Uterus (tissue), 2 donors: ENCODE measurements around the gene INPP5B.

ENCODE experiments used
- POLR2A ChIP-seq, 2 donors: fragments of 450-650 bp; IDR thresholded peaks; one replicate each; pipeline ENCODE4 v1.6.1; 2016; ENCODE audit warnings: antibody characterized with exemption in 2 of 2, mild to moderate bottlenecking in 1 of 2, moderate library complexity in 1 of 2
- TF ChIP-seq, protein P1 (sequence below), 4 experiments: fragments of 200-600 bp in 2 of 4; fragments of 450-650 bp in 2 of 4; sonication (generic) in 2 of 4; IDR thresholded peaks; one replicate each; pipeline ENCODE4 v1.5.1; 2016 to 2019; ENCODE audit warnings: antibody characterized with exemption in 4 of 4, mild to moderate bottlenecking in 2 of 4, moderate library complexity in 1 of 4

DNA sequence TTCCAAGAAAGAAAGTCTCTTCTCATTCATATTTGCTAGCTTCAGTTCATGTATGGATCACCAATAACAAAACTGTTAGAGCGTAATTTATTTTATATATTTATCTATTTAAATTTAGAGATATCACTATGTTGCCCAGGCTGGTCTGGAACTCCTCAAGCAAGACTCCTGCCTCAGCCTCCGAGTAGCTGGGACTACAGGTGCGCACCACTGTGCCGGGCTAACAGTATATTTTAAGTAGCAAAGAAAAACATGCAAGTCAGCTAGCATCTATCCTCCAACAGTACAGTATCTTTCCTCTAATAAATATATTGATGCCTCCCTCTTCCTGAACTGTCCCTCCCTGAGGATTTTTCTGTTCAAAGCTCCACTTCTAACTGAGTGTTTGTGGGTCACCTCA, 21.5 kb downstream of the INPP5B start:
- TF ChIP-seq, protein P1, sequence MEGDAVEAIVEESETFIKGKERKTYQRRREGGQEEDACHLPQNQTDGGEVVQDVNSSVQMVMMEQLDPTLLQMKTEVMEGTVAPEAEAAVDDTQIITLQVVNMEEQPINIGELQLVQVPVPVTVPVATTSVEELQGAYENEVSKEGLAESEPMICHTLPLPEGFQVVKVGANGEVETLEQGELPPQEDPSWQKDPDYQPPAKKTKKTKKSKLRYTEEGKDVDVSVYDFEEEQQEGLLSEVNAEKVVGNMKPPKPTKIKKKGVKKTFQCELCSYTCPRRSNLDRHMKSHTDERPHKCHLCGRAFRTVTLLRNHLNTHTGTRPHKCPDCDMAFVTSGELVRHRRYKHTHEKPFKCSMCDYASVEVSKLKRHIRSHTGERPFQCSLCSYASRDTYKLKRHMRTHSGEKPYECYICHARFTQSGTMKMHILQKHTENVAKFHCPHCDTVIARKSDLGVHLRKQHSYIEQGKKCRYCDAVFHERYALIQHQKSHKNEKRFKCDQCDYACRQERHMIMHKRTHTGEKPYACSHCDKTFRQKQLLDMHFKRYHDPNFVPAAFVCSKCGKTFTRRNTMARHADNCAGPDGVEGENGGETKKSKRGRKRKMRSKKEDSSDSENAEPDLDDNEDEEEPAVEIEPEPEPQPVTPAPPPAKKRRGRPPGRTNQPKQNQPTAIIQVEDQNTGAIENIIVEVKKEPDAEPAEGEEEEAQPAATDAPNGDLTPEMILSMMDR (IDR thresholded peaks at IDR 0.05), result no peak
- no peak for TF ChIP-seq POLR2A (IDR thresholded peaks at IDR 0.05)
